GM21423 (cell line): ENCODE results near the gene TIGD3.
A peak's percentile ranks its signal among the peaks of the same experiment; 100 is the strongest.

ENCODE experiments used
- ATAC-seq: cut with Tn5 transposase; IDR thresholded peaks from one replicate; pipeline ENCODE4 v1.9.1; 2021; ENCODE audit warnings: mild to moderate bottlenecking, moderate library complexity; ENCODE audit not compliant: unreplicated experiment

The TIGD3 gene

DNA sequence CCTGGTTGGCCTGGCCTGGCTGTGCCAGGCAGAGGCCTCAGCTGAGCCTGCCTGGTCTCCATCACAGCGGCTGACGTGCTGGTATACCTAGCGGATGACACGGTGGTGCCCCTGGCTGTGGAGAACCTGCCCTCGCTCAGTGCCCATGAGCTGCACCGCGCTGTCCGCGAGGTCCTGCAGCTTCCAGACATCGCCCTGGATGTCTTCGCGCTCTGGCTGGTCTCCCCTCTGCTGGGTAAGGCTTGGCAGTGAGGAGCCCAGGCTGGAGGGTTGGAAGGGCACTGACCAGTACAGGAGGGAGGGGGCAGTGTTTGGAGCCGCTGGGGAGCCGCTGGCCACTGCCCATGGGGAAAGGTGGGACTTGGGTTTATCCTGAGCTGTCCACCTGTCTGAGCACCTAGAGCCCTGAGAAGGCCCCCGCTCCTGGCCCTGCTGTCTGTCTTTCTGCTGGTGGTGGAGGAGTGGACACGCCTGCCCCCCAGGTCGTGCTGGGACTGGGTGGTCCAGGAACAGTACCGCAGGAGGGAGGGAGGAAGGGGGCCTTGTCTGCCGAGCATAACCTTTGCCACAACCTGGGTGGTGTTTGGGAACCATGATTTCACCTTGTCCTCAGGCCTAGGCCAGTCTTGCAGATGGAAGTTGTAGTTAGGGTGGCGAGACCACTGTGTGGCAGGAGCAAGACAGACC lies 34.9 kb downstream of the TIGD3 start:
- ATAC-seq = no peak

DNA sequence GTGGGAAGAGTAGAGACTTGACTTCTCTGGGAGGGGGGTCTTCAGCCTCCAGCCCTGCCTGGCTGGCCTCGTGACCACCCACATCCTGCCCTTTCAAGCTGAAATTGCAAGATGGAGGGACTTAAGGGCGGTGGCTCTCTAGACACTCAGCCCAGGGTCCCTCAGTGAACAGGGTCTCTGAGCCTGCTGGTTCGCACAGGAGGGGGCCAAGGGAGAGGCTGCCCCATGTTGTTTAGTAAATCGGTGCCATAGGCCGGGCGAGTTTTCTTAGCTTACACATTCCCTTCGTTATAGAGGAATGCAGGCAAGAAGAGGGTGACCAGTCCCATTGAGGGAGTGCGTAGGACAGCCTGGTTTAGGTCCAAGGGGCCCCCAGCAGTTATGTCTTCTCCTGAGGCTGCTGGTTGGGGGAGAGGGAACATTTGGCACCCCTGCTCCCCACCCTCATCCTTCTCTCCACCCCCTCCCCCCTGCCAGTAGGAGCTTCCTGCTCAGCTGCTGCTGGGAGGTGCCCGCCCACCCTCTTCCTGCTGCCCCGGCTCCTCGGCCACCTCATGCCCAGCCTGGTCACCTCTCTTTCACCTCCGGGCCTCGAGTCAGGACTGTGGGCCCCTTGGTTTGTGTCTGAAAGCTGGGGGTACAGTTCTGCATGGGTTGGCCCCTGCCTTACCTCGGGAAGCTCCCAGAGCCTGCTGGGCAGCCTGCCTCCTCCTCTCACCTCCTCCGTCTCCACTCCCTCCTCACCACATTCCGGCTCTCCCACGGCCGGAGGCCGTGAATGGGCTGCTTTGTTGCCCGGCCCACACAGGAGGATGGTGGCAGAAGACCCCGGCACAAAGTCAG lies 35.8 kb downstream of the TIGD3 start:
- ATAC-seq = no peak

DNA sequence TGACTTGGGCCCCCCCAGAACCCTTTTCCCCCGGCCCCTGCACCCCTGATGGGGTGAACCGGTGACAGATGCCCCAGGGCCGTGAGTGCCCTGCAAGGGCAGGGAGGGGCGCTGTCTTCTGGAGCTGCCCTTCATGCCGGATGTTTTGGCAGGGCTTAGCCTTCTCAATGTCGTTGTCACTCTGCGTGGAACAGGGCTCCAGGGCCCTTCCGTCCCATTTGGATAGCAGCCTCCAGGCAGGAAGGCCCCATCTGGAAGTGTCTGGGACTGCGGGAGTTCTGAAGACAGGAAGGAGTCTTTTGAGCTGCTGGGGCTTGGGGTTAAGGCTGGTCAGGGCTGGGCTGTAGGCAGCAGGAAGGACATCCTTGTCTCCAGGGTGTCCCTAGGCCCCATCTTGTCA lies 36.4 kb downstream of the TIGD3 start:
- ATAC-seq = no peak

- no peak for ATAC-seq
Measured at GRCh38 chr11:65392186-65392829, 37.8 kb downstream of the TIGD3 start.

DNA sequence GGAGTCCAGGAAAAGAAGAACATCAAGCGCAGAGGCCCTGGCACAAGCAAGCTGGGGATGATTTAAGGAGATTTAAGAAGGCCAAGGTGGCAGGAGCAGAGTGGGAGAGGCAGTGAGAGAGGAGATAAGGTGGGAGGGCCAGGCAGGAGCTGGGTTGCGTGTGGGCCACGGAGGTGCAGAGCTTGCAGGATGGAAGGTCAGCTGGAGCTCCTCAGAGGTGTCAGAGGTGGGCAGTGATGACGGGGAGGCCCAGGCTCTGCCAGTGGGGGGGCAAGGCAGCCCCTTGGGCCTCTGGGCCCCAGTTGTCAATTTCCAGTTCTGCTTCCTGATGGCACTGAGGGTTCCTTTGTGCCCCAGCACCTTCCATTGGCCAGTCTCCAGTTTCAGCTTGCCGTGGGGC lies 38.3 kb downstream of the TIGD3 start:
- ATAC-seq = no peak

DNA sequence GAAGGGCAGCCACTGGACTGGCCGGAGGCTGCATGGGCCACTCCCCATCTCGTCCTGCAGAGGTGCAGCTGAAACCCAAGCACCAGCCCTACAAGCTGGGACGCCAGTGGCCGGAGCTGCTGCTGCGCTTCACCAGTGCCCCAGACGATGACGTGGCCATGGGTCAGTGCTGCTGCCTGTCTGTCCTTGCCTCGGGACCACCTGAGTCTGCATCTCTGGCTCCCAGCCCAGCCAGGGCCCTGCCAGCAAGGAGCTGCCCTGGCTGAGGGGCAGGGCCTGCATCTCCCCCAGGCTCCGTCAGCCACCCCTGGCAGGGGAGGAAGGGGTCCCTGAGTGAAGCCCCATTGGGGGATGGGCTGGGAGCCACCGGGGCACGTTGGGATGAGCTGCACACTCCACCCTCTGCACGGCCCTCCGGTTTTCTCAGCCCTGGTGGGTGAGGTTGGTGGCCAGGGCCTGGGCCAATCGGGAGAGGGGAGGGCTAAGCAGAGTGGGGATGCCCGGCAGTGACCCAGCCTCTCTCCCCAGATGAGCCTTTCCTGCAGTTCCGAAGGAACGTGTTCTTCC lies 39.0 kb downstream of the TIGD3 start:
- ATAC-seq = no peak

DNA sequence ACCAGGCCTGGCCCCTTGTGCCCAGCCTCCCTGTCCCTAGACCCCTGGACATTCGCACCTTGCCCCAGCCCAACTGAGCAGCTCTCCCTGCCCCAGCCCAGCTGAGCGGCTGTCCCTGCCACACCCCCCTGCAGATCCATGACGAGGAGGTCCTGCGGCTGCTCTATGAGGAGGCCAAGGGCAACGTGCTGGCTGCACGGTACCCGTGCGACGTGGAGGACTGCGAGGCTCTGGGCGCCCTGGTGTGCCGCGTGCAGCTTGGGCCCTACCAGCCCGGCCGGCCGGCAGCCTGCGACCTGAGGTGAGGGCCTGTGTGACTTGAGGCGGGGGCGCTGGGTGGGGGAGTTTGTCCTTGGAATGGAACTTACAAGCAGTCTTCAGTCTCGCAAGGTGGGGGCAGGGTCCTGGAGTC lies 39.6 kb downstream of the TIGD3 start:
- no peak for ATAC-seq

GRCh38 chr11:65395961-65396530 lies 41.5 kb downstream of the TIGD3 start:
- no peak for ATAC-seq

- no peak for ATAC-seq
Measured at GRCh38 chr11:65396769-65397745, 42.5 kb downstream of the TIGD3 start.

DNA sequence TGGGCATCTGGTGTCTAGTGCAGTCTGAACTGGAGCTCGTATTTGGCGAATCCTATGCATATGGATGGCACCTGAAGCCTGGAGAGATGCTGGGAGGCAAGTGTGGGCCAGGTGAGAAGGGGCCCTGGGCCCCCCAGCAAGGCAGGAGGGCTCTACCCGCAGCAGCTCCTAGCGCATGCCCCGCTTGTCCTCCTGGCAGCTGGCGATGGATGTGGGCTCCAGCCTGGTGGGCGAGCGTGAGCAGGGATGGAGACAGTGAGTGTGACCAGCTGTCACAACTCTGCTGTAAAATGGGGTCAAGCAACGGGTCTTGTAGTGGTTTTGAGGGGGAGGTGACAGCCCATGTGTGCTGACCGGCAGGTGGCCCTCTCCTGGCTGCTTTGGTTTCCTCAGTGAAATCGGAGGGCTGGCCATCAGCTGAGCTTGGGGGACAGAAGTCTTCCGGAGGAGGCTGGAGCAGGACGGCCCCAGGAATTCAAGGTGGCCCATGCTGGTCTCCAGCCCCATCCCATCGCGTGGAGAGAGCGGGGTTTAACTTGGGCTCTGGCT lies 43.9 kb downstream of the TIGD3 start:
- no peak for ATAC-seq

GRCh38 chr11:65399249-65399648 lies 44.7 kb downstream of the TIGD3 start:
- no peak for ATAC-seq

DNA sequence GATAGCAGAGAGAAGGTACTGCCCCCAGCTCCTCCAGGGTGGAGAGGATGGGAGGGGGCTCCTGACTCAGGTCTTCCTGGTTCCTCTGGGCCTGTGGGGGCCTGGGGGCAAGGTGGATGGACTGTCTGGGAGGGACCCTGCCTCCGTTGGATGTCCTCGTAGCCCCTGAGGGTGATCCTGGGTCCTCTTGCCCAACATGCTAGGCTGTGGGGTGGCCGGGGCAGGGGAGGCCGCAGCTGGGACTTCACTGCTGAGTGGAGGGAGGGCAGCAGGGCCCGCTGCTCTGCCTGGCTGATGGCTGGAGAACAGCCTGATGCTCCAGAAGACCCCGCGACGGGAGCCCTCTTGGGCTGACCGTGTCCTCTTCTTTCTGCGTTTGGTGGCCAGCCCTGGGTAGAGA lies 45.3 kb downstream of the TIGD3 start:
- no peak for ATAC-seq

GRCh38 chr11:65400307-65401072 lies 45.9 kb downstream of the TIGD3 start:
- ATAC-seq = no peak

GRCh38 chr11:65401073-65401802 lies 46.7 kb downstream of the TIGD3 start:
- ATAC-seq = no peak

DNA sequence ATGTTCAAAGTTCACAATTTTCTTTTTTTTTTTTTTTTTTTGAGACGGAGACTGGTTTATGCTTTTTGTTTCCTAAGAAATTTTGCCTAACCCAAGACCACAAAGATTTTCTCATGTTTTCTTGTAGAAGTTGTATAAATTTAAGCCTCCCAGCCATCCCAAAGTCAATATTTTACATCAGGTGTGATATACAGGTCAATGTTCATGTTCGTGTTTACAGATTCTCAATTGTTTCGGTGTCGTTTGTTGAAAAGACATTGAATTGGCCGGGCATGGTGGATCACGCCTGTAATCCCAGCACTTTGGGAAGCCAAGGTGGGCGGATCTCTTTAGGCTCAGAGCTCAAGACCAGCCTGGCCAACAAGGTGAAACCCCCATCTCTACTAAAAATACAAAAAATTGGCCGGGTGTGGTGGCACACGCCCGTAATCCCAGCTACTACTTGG lies 47.3 kb downstream of the TIGD3 start:
- no peak for ATAC-seq

DNA sequence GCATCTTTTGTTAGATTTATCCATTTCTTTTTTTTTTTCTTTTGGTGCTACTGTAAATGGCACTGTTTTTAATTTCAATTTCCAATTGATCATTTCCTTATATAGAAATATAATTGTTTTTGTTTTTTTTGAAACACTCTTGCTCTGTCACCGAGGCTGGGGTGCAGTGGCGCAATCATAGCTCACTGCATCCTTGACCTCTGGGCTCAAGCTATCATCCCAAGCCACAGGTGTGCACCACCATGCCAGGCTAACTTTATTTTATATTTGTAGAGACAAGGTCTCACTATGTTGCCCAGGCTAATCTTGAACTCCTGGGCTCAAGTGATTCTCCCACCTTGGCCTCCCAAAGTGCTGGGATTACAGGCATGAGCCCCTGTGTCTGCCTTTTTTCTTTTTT lies 48.2 kb downstream of the TIGD3 start:
- ATAC-seq = no peak

- ATAC-seq = peak; percentile 54
Measured at GRCh38 chr11:65403607-65404121, 49.1 kb downstream of the TIGD3 start.

- no peak for ATAC-seq
Measured at GRCh38 chr11:65404210-65404609, 49.7 kb downstream of the TIGD3 start.
